Duodenal mucosa (tissue), 2 donors: ENCODE results near the gene SP100.
"Not testable (repeated sequence)": the region's sequence is repeated elsewhere in the genome, so short reads cannot be mapped to it uniquely, and the experiment has no call there.

ENCODE experiments used
- H3K27ac ChIP-seq: one replicate; pipeline ENCODE4 v1.7.0; 2013; ENCODE audit warnings: low read depth, low read length
- H3K27me3 ChIP-seq, 2 donors: one replicate each; pipeline ENCODE4 v1.7.0; 2013; ENCODE audit warnings: low read length in 2 of 2, control low read depth in 1 of 2; ENCODE audit not compliant: insufficient read depth in 2 of 2, control insufficient read depth in 1 of 2
- H3K36me3 ChIP-seq, 2 donors: one replicate each; pipeline ENCODE4 v1.7.0; 2013; ENCODE audit warnings: low read length in 2 of 2, control low read depth in 1 of 2; ENCODE audit not compliant: insufficient read depth in 2 of 2, control insufficient read depth in 1 of 2
- H3K4me1 ChIP-seq, 2 donors: one replicate each; pipeline ENCODE4 v1.7.0; 2013; ENCODE audit warnings: low read length in 2 of 2, control low read depth in 1 of 2; ENCODE audit not compliant: insufficient read depth in 2 of 2, control insufficient read depth in 1 of 2
- H3K4me3 ChIP-seq, 2 donors: one replicate each; pipeline ENCODE4 v1.7.0; 2013; ENCODE audit warnings: low read length in 2 of 2, low read depth in 1 of 2
- H3K9ac ChIP-seq, 2 donors: one replicate each; pipeline ENCODE4 v1.7.0; 2013; ENCODE audit warnings: low read length in 2 of 2, low read depth in 1 of 2
- H3K9me3 ChIP-seq, 2 donors: one replicate each; pipeline ENCODE4 v1.7.0; 2013; ENCODE audit warnings: low read length in 2 of 2, control low read depth in 1 of 2; ENCODE audit not compliant: control insufficient read depth in 1 of 2

SP100 gene

GRCh38 chr2:230405824-230406223 is 10.2 kb upstream of the SP100 start:
- peaks cover 11 to 17% of the 10 kb centered on the region in 2 donors for H3K36me3 ChIP-seq
- H3K27me3 ChIP-seq: no peaks in the 10 kb centered on the region
- no peak overlapping the region for H3K27ac ChIP-seq
- no peak overlapping the region for H3K9ac ChIP-seq
- H3K4me1 ChIP-seq: peaks cover 3 to 5% of the 10 kb centered on the region in 2 donors
- no peak overlapping the region for H3K4me3 ChIP-seq
- H3K9me3 ChIP-seq: no peaks in the 10 kb centered on the region

- Histone ChIP-seq H3K27me3 (no peaks in the 10 kb centered on the region), H3K9me3 (no peaks in the 10 kb centered on the region), H3K4me1 (peaks cover 6 to 22% of the 10 kb centered on the region in 2 donors), H3K4me3 (no peak overlapping the region), H3K9ac (no peak overlapping the region), H3K36me3 (peaks cover 7 to 8% of the 10 kb centered on the region in 2 donors), H3K27ac (no peak overlapping the region)
Measured at GRCh38 chr2:230408244-230408842, 7.7 kb upstream of the SP100 start.

- not testable (repeated sequence) for H3K4me3 ChIP-seq, H3K27me3 ChIP-seq, H3K27ac ChIP-seq, H3K36me3 ChIP-seq, H3K9ac ChIP-seq, H3K9me3 ChIP-seq
- H3K4me1 ChIP-seq: peaks cover 6 to 22% of the 10 kb centered on the region in 2 donors
Measured at GRCh38 chr2:230409316-230409715, 6.7 kb upstream of the SP100 start.

GRCh38 chr2:230410263-230410662 is 5.7 kb upstream of the SP100 start:
- H3K9me3 ChIP-seq: no peaks in the 10 kb centered on the region
- H3K9ac ChIP-seq: no peak overlapping the region
- no peak overlapping the region for H3K4me3 ChIP-seq
- H3K27ac ChIP-seq: no peak overlapping the region
- H3K27me3 ChIP-seq: no peaks in the 10 kb centered on the region
- H3K4me1 ChIP-seq: peaks cover 6 to 22% of the 10 kb centered on the region in 2 donors
- H3K36me3 ChIP-seq: no peaks in the 10 kb centered on the region

- Histone ChIP-seq H3K9me3 (no peaks in the 10 kb centered on the region), H3K4me3 (peak overlapping the region; percentile 82 to 94), H3K4me1 (peaks cover 10 to 27% of the 10 kb centered on the region in 2 donors), H3K36me3 (no peaks in the 10 kb centered on the region), H3K27me3 (no peaks in the 10 kb centered on the region), H3K9ac (peak overlapping the region; percentile 87 to 94), H3K27ac (peak overlapping the region; percentile 92)
Measured at GRCh38 chr2:230410861-230411569, 5.0 kb upstream of the SP100 start.

- H3K4me1 ChIP-seq: peaks cover 10 to 30% of the 10 kb centered on the region in 2 donors
- peak overlapping the region; percentile 92 for H3K27ac ChIP-seq
- H3K9me3 ChIP-seq: no peaks in the 10 kb centered on the region
- H3K9ac ChIP-seq: peak overlapping the region; percentile 87 to 94
- peak overlapping the region; percentile 82 to 94 for H3K4me3 ChIP-seq
- H3K36me3 ChIP-seq: no peaks in the 10 kb centered on the region
- H3K27me3 ChIP-seq: no peaks in the 10 kb centered on the region
Measured at GRCh38 chr2:230411570-230412370, 4.2 kb upstream of the SP100 start.

- H3K27me3 ChIP-seq: no peaks in the 10 kb centered on the region
- no peaks in the 10 kb centered on the region for H3K9me3 ChIP-seq
- peaks cover 10 to 31% of the 10 kb centered on the region in 2 donors for H3K4me1 ChIP-seq
- peak overlapping the region; percentile 88 for H3K27ac ChIP-seq
- H3K36me3 ChIP-seq: no peaks in the 10 kb centered on the region
- peak overlapping the region; percentile 87 to 94 for H3K9ac ChIP-seq
- H3K4me3 ChIP-seq: peak overlapping the region; percentile 82 to 94
Measured at GRCh38 chr2:230412371-230412711, 3.7 kb upstream of the SP100 start.

- peak overlapping the region in 1 of 2 donors; percentile 82 for H3K4me3 ChIP-seq
- no peak overlapping the region for H3K9ac ChIP-seq
- H3K9me3 ChIP-seq: no peaks in the 10 kb centered on the region
- no peak overlapping the region for H3K27ac ChIP-seq
- H3K27me3 ChIP-seq: no peaks in the 10 kb centered on the region
- H3K4me1 ChIP-seq: peaks cover 13 to 36% of the 10 kb centered on the region in 2 donors
- H3K36me3 ChIP-seq: no peaks in the 10 kb centered on the region
Measured at GRCh38 chr2:230412846-230413245, 3.2 kb upstream of the SP100 start.

- H3K9ac ChIP-seq: no peak overlapping the region
- peaks cover 13 to 42% of the 10 kb centered on the region in 2 donors for H3K4me1 ChIP-seq
- H3K9me3 ChIP-seq: no peaks in the 10 kb centered on the region
- no peak overlapping the region for H3K27ac ChIP-seq
- H3K27me3 ChIP-seq: no peaks in the 10 kb centered on the region
- H3K4me3 ChIP-seq: no peak overlapping the region
- no peaks in the 10 kb centered on the region for H3K36me3 ChIP-seq
Measured at GRCh38 chr2:230413479-230413878, 2.5 kb upstream of the SP100 start.

GRCh38 chr2:230414302-230414701 is 1.7 kb upstream of the SP100 start:
- Histone ChIP-seq H3K9ac (no peak overlapping the region), H3K4me3 (no peak overlapping the region), H3K27me3 (no peaks in the 10 kb centered on the region), H3K4me1 (peaks cover 16 to 44% of the 10 kb centered on the region in 2 donors), H3K27ac (no peak overlapping the region), H3K9me3 (no peaks in the 10 kb centered on the region), H3K36me3 (peaks cover 0 to 2% of the 10 kb centered on the region in 2 donors)
